DND-41 (cell line): ENCODE results near the gene CAPRIN2.

Experiments used
- ATAC-seq: fragments of 200-7000 bp; cut with Tn5 transposase; 3 replicates; pipeline ENCODE4 v1.9.1; 2021; ENCODE audit warnings: low read depth; ENCODE audit not compliant: insufficient read depth
- DNase-seq: peaks from one replicate; pipeline ENCODE4 v3.0.0-alpha.2; 2020
- H2AFZ ChIP-seq: 2 replicates; pipeline ENCODE4 v1.6.0; 2012; ENCODE audit warnings: low read depth, low read length
- H3K27ac ChIP-seq: 2 replicates; pipeline ENCODE4 v1.5.1; 2012; ENCODE audit warnings: low read length, inconsistent platforms
- H3K27me3 ChIP-seq: fragments of 200-600 bp; sonication (generic); 2 replicates; pipeline ENCODE4 v1.6.0; 2012; ENCODE audit warnings: low read length, mild to moderate bottlenecking, inconsistent platforms; ENCODE audit not compliant: insufficient read depth, poor library complexity
- H3K36me3 ChIP-seq: 2 replicates; pipeline ENCODE4 v1.5.1; 2012; ENCODE audit warnings: low read length, inconsistent platforms; ENCODE audit not compliant: insufficient read depth
- H3K4me1 ChIP-seq: 2 replicates; pipeline ENCODE4 v1.5.1; 2012; ENCODE audit warnings: mild to moderate bottlenecking, low read length; ENCODE audit not compliant: insufficient read depth
- H3K4me2 ChIP-seq: 2 replicates; pipeline ENCODE4 v1.6.0; 2012; ENCODE audit warnings: mild to moderate bottlenecking, moderate library complexity, low read length, inconsistent platforms; ENCODE audit not compliant: insufficient read depth
- H3K4me3 ChIP-seq, 2 experiments: fragments of 200-600 bp in 1 of 2; shearing (Covaris generic) in 1 of 2; 2 replicates each; pipeline ENCODE4 v1.5.1; 2012 to 2016; ENCODE audit warnings: inconsistent platforms in 2 of 2, low read length in 2 of 2, mild to moderate bottlenecking in 2 of 2, low read depth in 1 of 2, moderate library complexity in 1 of 2
- H3K79me2 ChIP-seq: 2 replicates; pipeline ENCODE4 v1.6.0; 2012; ENCODE audit warnings: low read length, inconsistent platforms; ENCODE audit not compliant: insufficient read depth
- H3K9ac ChIP-seq: 2 replicates; pipeline ENCODE4 v1.6.0; 2012; ENCODE audit warnings: low read depth, mild to moderate bottlenecking, inconsistent platforms, low read length, moderate library complexity
- H3K9me3 ChIP-seq: 2 replicates; pipeline ENCODE4 v1.5.1; 2012; ENCODE audit warnings: low read length, moderate library complexity, mild to moderate bottlenecking, inconsistent platforms; ENCODE audit not compliant: insufficient read depth, severe bottlenecking
- H4K20me1 ChIP-seq: 2 replicates; pipeline ENCODE4 v1.6.0; 2012; ENCODE audit warnings: low read length; ENCODE audit not compliant: insufficient read depth
- CTCF ChIP-seq: IDR thresholded peaks from 2 replicates; pipeline ENCODE4 v1.5.1; 2012; ENCODE audit warnings: borderline replicate concordance, low read length, moderate library complexity, mild to moderate bottlenecking; ENCODE audit not compliant: poor library complexity, severe bottlenecking; ENCODE audit errors: extremely low read depth
- EZH2 ChIP-seq: IDR thresholded peaks from 3 replicates; pipeline ENCODE4 v1.6.1; 2012; ENCODE audit warnings: borderline replicate concordance, low read depth, mild to moderate bottlenecking, moderate library complexity, low read length, inconsistent platforms; ENCODE audit not compliant: severe bottlenecking

Gene CAPRIN2

GRCh38 chr12:30730011-30730410 is 24.7 kb downstream of the CAPRIN2 start:
- no peak for ATAC-seq
- TF ChIP-seq EZH2 (no peak), CTCF (no peak)
- Histone ChIP-seq H3K9me3 (no peaks in the 10 kb centered on the region), H3K27me3 (no peaks in the 10 kb centered on the region), H4K20me1 (no peaks in the 10 kb centered on the region), H2AFZ (no peak overlapping the region), H3K36me3 (peaks cover 9% of the 10 kb centered on the region), H3K4me2 (no peak overlapping the region), H3K4me1 (no peaks in the 10 kb centered on the region), H3K79me2 (no peaks in the 10 kb centered on the region), H3K27ac (no peak overlapping the region), H3K4me3 (no peak overlapping the region), H3K9ac (no peak overlapping the region)
- DNase-seq = no peak

GRCh38 chr12:30729547-30729946 is 25.2 kb downstream of the CAPRIN2 start:
- peaks cover 12% of the 10 kb centered on the region for H3K36me3 ChIP-seq
- no peaks in the 10 kb centered on the region for H3K79me2 ChIP-seq

GRCh38 chr12:30726647-30727046 is 28.1 kb downstream of the CAPRIN2 start:
- Histone ChIP-seq H3K27me3 (no peaks in the 10 kb centered on the region), H3K4me1 (no peaks in the 10 kb centered on the region), H3K36me3 (peaks cover 14% of the 10 kb centered on the region), H3K27ac (no peak overlapping the region), H2AFZ (no peak overlapping the region), H3K9ac (no peak overlapping the region), H3K9me3 (no peaks in the 10 kb centered on the region), H3K79me2 (no peaks in the 10 kb centered on the region), H4K20me1 (no peaks in the 10 kb centered on the region), H3K4me2 (no peak overlapping the region), H3K4me3 (no peak overlapping the region)
- no peak for DNase-seq
- no peak for ATAC-seq
- no peak for TF ChIP-seq CTCF
- no peak for TF ChIP-seq EZH2

More at GRCh38 chr12:30729547-30729946, 25.2 kb downstream of the CAPRIN2 start:
- Histone ChIP-seq H2AFZ (no peak overlapping the region), H3K9ac (no peak overlapping the region), H3K27ac (no peak overlapping the region), H3K27me3 (no peaks in the 10 kb centered on the region), H3K9me3 (no peaks in the 10 kb centered on the region), H4K20me1 (no peaks in the 10 kb centered on the region), H3K4me1 (no peaks in the 10 kb centered on the region), H3K4me3 (no peak overlapping the region), H3K4me2 (no peak overlapping the region)
- ATAC-seq = no peak
- TF ChIP-seq EZH2 = no peak
- no peak for DNase-seq

- Histone ChIP-seq H3K27me3 (no peaks in the 10 kb centered on the region), H3K9ac (no peak overlapping the region), H3K4me1 (no peaks in the 10 kb centered on the region), H3K9me3 (no peaks in the 10 kb centered on the region), H3K27ac (no peak overlapping the region), H4K20me1 (no peaks in the 10 kb centered on the region), H3K4me3 (no peak overlapping the region), H3K79me2 (no peaks in the 10 kb centered on the region), H2AFZ (no peak overlapping the region), H3K4me2 (no peak overlapping the region), H3K36me3 (peaks cover 14% of the 10 kb centered on the region)
- DNase-seq (no peak), ATAC-seq (no peak)
- TF ChIP-seq CTCF (no peak), EZH2 (no peak)
These were observed 29.0 kb downstream of the CAPRIN2 start for GRCh38 chr12:30725739-30726138.
